Tibial nerve (tissue), 4 donors: ENCODE results near the gene ADD2.

Experiments used
- CTCF ChIP-seq, 5 experiments: fragments of 200-600 bp in 3 of 5; fragments of 450-650 bp in 2 of 5; sonication (generic) in 3 of 5; IDR thresholded peaks; one replicate each; pipeline ENCODE4 v1.5.1; 2016 to 2019; ENCODE audit warnings: antibody characterized with exemption in 5 of 5, mild to moderate bottlenecking in 3 of 5, moderate library complexity in 2 of 5
- EP300 ChIP-seq, 2 donors: sonication (generic); formaldehyde crosslinking; IDR thresholded peaks; one replicate each; pipeline ENCODE4 v1.6.1; 2017; ENCODE audit warnings: antibody characterized with exemption in 2 of 2, mild to moderate bottlenecking in 1 of 2
- POLR2A ChIP-seq, 2 donors: fragments of 450-650 bp; IDR thresholded peaks; one replicate each; pipeline ENCODE4 v1.6.1; 2017; ENCODE audit warnings: antibody characterized with exemption in 2 of 2, mild to moderate bottlenecking in 2 of 2, moderate library complexity in 2 of 2

GRCh38 chr2:70789304-70790135 is 21.5 kb upstream of the ADD2 start:
- TF ChIP-seq CTCF (IDR thresholded peaks at IDR 0.05): peak; percentile 36 to 51 (median 43)
- no peak for TF ChIP-seq POLR2A (IDR thresholded peaks at IDR 0.05)
- TF ChIP-seq EP300 (IDR thresholded peaks at IDR 0.05): no peak
